ENCODE results near the gene CDKL2. TPM values are rescaled to one million over a fixed set of nuclear protein-coding genes. Genes with fewer than 3 reads are reported as not detected.

The CDKL2 gene
- total RNA-seq, 1 experiment from 2014 or later, result 1.5 TPM

DNA sequence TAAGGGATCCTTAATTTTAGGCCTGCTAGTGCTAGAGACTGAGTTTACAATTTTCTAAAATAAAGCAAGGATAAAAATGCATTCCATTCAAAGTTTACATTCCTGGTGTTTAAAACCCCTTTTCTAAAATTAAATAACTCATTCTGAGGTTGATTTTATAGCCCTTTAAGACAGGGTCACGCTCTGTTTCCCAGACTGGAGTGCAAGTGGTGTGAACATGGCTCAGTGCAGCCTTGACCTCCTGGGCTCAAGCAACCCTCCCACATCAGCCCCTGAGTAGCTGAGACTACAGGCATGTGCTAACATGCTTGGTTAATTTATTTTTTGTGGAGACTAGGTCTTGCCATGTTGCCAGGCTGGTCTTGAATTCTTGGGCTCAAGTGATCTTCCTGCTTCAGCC lies 6.8 kb upstream of the CDKL2 start:
- no peak for DNase-seq (ENCODE audit: low spot score)
- Histone ChIP-seq H3K27me3 (replicated peaks; ENCODE audit: insufficient read depth, low read depth, low read length, poor library complexity) (no peaks in the 10 kb centered on the region), H3K27ac (ENCODE audit: low read depth, low read length, poor library complexity, severe bottlenecking) (no peak overlapping the region), H3K9me3 (ENCODE audit: low read depth, low read length, poor library complexity, severe bottlenecking) (no peaks in the 10 kb centered on the region), H3K36me3 (ENCODE audit: insufficient read depth, low read length, poor library complexity, severe bottlenecking) (no peaks in the 10 kb centered on the region), H3K4me1 (ENCODE audit: insufficient read depth, low read length, poor library complexity, severe bottlenecking) (no peaks in the 10 kb centered on the region), H3K4me3 (ENCODE audit: low read depth, low read length, poor library complexity, severe bottlenecking) (no peak overlapping the region)
- intact Hi-C loops (cut with micrococcal nuclease; ENCODE audit: unreplicated experiment), result no loop called here
- TF ChIP-seq, protein P1, sequence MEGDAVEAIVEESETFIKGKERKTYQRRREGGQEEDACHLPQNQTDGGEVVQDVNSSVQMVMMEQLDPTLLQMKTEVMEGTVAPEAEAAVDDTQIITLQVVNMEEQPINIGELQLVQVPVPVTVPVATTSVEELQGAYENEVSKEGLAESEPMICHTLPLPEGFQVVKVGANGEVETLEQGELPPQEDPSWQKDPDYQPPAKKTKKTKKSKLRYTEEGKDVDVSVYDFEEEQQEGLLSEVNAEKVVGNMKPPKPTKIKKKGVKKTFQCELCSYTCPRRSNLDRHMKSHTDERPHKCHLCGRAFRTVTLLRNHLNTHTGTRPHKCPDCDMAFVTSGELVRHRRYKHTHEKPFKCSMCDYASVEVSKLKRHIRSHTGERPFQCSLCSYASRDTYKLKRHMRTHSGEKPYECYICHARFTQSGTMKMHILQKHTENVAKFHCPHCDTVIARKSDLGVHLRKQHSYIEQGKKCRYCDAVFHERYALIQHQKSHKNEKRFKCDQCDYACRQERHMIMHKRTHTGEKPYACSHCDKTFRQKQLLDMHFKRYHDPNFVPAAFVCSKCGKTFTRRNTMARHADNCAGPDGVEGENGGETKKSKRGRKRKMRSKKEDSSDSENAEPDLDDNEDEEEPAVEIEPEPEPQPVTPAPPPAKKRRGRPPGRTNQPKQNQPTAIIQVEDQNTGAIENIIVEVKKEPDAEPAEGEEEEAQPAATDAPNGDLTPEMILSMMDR (conservative IDR thresholded peaks at IDR 0.05; ENCODE audit: low read depth, low read length), result no peak
- BruUV-seq (replicated peaks), result no TSS peak
- POLR2A ChIA-PET (ENCODE audit: low non-redundant PET), result no interaction called here
- CTCF ChIA-PET, result no interaction called here

DNA sequence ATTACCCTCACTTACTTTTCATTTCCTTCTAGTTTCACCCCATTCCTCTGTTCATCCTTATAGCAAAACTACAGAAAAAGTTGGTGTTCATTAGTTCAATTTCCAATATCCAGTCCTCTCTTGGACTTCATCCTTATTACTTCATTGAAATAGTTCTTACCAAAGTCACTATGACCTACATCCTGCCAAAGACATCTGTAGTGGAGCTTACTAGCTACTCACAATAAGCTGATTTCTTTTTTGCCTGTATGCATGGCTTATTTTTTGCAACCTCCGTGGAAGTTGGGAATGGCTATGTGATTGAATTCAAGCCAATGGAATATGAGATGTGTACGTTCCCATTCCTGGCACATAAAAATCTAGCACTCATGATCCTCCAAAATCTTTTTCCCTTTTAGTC lies 4.6 kb upstream of the CDKL2 start:
- BruUV-seq (replicated peaks), result no TSS peak
- no peaks in the 10 kb centered on the region for H3K4me1 ChIP-seq (ENCODE audit: insufficient read depth, low read length, poor library complexity, severe bottlenecking)
- DNase-seq (ENCODE audit: low spot score), result no peak
- no peaks in the 10 kb centered on the region for H3K36me3 ChIP-seq (ENCODE audit: insufficient read depth, low read length, poor library complexity, severe bottlenecking)
- CTCF ChIA-PET, result no interaction called here
- H3K9me3 ChIP-seq (ENCODE audit: low read depth, low read length, poor library complexity, severe bottlenecking), result no peaks in the 10 kb centered on the region
- POLR2A ChIA-PET (ENCODE audit: low non-redundant PET), result no interaction called here
- no peaks in the 10 kb centered on the region for H3K27me3 ChIP-seq (replicated peaks; ENCODE audit: insufficient read depth, low read depth, low read length, poor library complexity)
- intact Hi-C loops (cut with micrococcal nuclease; ENCODE audit: unreplicated experiment), result no loop called here
- no peak overlapping the region for H3K4me3 ChIP-seq (ENCODE audit: low read depth, low read length, poor library complexity, severe bottlenecking)
- TF ChIP-seq EZH2 (IDR thresholded peaks at IDR 0.05; ENCODE audit: borderline replicate concordance, low read depth, low read length, poor library complexity, severe bottlenecking), result no peak
- TF ChIP-seq, protein P1 (conservative IDR thresholded peaks at IDR 0.05; ENCODE audit: low read depth, low read length), result no peak
- no peak overlapping the region for H3K27ac ChIP-seq (ENCODE audit: low read depth, low read length, poor library complexity, severe bottlenecking)

DNA sequence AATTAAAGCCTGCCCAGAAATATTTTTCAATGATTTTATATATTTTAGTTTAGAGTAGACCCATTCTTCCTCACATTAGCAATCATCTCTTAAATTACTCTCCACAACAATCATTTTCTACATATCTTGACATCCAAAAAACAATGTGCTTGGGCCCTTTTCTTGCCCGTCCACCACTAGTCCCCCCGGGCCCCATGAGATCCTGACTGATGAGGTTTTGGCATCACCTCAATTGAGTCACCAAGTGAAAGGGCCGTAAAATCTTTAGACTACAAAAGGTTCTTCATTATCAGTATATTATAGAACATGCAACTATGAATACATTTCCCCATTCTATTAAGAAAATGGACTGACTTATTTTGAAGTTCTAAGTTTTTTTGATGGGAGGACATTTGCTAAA lies 4.0 kb upstream of the CDKL2 start:
- ChIA-PET CTCF (no interaction called here), POLR2A (ENCODE audit: low non-redundant PET) (no interaction called here)
- DNase-seq (ENCODE audit: low spot score), result no peak
- no peak overlapping the region for H3K27ac ChIP-seq (ENCODE audit: low read depth, low read length, poor library complexity, severe bottlenecking)
- no TSS peak for BruUV-seq (replicated peaks)
- no peaks in the 10 kb centered on the region for H3K4me1 ChIP-seq (ENCODE audit: insufficient read depth, low read length, poor library complexity, severe bottlenecking)
- no peak overlapping the region for H3K4me3 ChIP-seq (ENCODE audit: low read depth, low read length, poor library complexity, severe bottlenecking)
- no peaks in the 10 kb centered on the region for H3K9me3 ChIP-seq (ENCODE audit: low read depth, low read length, poor library complexity, severe bottlenecking)
- no peaks in the 10 kb centered on the region for H3K36me3 ChIP-seq (ENCODE audit: insufficient read depth, low read length, poor library complexity, severe bottlenecking)
- no peak for TF ChIP-seq EZH2 (IDR thresholded peaks at IDR 0.05; ENCODE audit: borderline replicate concordance, low read depth, low read length, poor library complexity, severe bottlenecking)
- TF ChIP-seq, protein P1 (conservative IDR thresholded peaks at IDR 0.05; ENCODE audit: low read depth, low read length), result no peak
- intact Hi-C loops (cut with micrococcal nuclease; ENCODE audit: unreplicated experiment), result no loop called here
- no peaks in the 10 kb centered on the region for H3K27me3 ChIP-seq (replicated peaks; ENCODE audit: insufficient read depth, low read depth, low read length, poor library complexity)

Measured in A673 (cell line).